Stimulated activated CD8-positive, alpha-beta memory T cell treated with anti-CD3 and anti-CD28 coated beads, Interleukin-7, amount 100 ng/mL, for 48 hours (primary cell): ENCODE measurements around the gene PDE4D.

Experiments
- DNase-seq, 2 donors: peaks; one replicate each; pipeline ENCODE4 v3.0.0-alpha.2; 2020; ENCODE audit warnings: low read depth in 1 of 2; ENCODE audit errors: extremely low read depth in 1 of 2

The PDE4D gene

GRCh38 chr5:59661954-59662615 is 231.4 kb downstream of the PDE4D start:
- DNase-seq: no peak

GRCh38 chr5:59661311-59661710 is 232.2 kb downstream of the PDE4D start:
- DNase-seq: no peak

GRCh38 chr5:59660737-59661136 is 232.8 kb downstream of the PDE4D start:
- no peak for DNase-seq

- DNase-seq: no peak
These were observed 236.9 kb downstream of the PDE4D start for GRCh38 chr5:59656351-59657254.

- no peak for DNase-seq
These were observed 237.7 kb downstream of the PDE4D start for GRCh38 chr5:59655693-59656309.

GRCh38 chr5:59654691-59655090 is 238.8 kb downstream of the PDE4D start:
- no peak for DNase-seq

- DNase-seq: no peak
These were observed 241.1 kb downstream of the PDE4D start for GRCh38 chr5:59652449-59652848.

- no peak for DNase-seq
These were observed 244.3 kb downstream of the PDE4D start for GRCh38 chr5:59648949-59649921.

GRCh38 chr5:59648038-59648831 is 245.3 kb downstream of the PDE4D start:
- DNase-seq: no peak

- DNase-seq: no peak
These were observed 248.1 kb downstream of the PDE4D start for GRCh38 chr5:59645380-59645779.

- DNase-seq: no peak
These were observed 253.1 kb downstream of the PDE4D start for GRCh38 chr5:59640411-59640810.

- DNase-seq: no peak
These were observed 255.5 kb downstream of the PDE4D start for GRCh38 chr5:59637884-59638580.

- no peak for DNase-seq
These were observed 264.0 kb downstream of the PDE4D start for GRCh38 chr5:59629561-59629960.

- no peak for DNase-seq
These were observed 265.3 kb downstream of the PDE4D start for GRCh38 chr5:59628062-59628828.

GRCh38 chr5:59624898-59625297 is 268.6 kb downstream of the PDE4D start:
- no peak for DNase-seq

- DNase-seq: no peak
These were observed 270.7 kb downstream of the PDE4D start for GRCh38 chr5:59622848-59623247.

- no peak for DNase-seq
These were observed 272.0 kb downstream of the PDE4D start for GRCh38 chr5:59621477-59621876.

- DNase-seq: no peak
These were observed 272.9 kb downstream of the PDE4D start for GRCh38 chr5:59620535-59621212.
